Measurements from ENCODE around the gene MZT1.

DNA sequence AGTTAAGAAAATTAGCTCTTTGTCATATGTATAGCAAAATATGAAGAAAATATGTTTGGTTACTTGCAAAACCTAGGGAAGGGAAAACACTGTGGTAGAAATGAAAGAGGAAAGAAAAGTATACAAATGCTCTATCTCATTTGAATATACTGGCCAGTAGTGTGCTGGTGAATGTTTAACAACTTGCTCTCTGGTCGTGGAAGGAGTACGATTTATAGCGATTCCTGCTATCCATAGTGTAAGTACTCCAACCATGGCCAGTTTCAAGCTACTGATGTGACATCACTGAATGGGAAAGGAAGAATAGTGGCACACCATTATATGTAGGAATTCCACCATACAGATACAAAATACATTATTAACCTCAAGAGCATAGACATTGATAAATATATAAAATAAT is 9.6 kb upstream of the MZT1 start:
- TF ChIP-seq EZH2 (IDR thresholded peaks at IDR 0.05; ENCODE audit: insufficient read depth, poor library complexity, severe bottlenecking) (no peak), EZH2phosphoT487 (IDR thresholded peaks at IDR 0.05; ENCODE audit: insufficient read depth, low read depth) (no peak)

Data from GM23248 (cell line).